NCI-H345 (cell line): ENCODE data around the gene SPRR1A.

Source experiments
- DNase-seq: peaks from one replicate; lab custom pipeline; 2025; lab: John Stamatoyannopoulos, UW

The SPRR1A gene

GRCh38 chr1:152983743-152984142, at the start of gene SPRR1A:
Gene SPRR1A (plus strand): TSS chr1:152984081. CDS start chr1:152985231, 1,150 bp downstream.
- no peak for DNase-seq

- no peak for DNase-seq
Observed at GRCh38 chr1:152940614-152941013, 43.3 kb upstream of the SPRR1A start.

GRCh38 chr1:152941037-152941711, 42.7 kb upstream of the SPRR1A start:
- no peak for DNase-seq

GRCh38 chr1:152942161-152942560, 41.7 kb upstream of the SPRR1A start:
- no peak for DNase-seq

- no peak for DNase-seq
Observed at GRCh38 chr1:152946248-152946647, 37.6 kb upstream of the SPRR1A start.

- no peak for DNase-seq
Observed at GRCh38 chr1:152946651-152947256, 37.1 kb upstream of the SPRR1A start, which contains the start of gene SPRR5. Gene SPRR5 (plus strand): TSS chr1:152947206. CDS start chr1:152948555, 1,349 bp downstream.

- no peak for DNase-seq
Observed at GRCh38 chr1:152951711-152952110, 32.2 kb upstream of the SPRR1A start.

- no peak for DNase-seq
Observed at GRCh38 chr1:152953761-152954160, 30.1 kb upstream of the SPRR1A start.

GRCh38 chr1:152954436-152954835, 29.4 kb upstream of the SPRR1A start:
- no peak for DNase-seq

GRCh38 chr1:152957561-152957960, 26.3 kb upstream of the SPRR1A start:
- DNase-seq, result no peak

GRCh38 chr1:152959273-152959672, 24.6 kb upstream of the SPRR1A start:
- DNase-seq, result no peak

- no peak for DNase-seq
Observed at GRCh38 chr1:152959801-152960451, 24.0 kb upstream of the SPRR1A start.

- DNase-seq, result no peak
Observed at GRCh38 chr1:152960452-152961044, 23.3 kb upstream of the SPRR1A start.

GRCh38 chr1:152961226-152961891, 22.5 kb upstream of the SPRR1A start:
- no peak for DNase-seq

- no peak for DNase-seq
Observed at GRCh38 chr1:152962876-152963415, 20.9 kb upstream of the SPRR1A start.

- DNase-seq, result no peak
Observed at GRCh38 chr1:152964536-152964935, 19.3 kb upstream of the SPRR1A start.

- no peak for DNase-seq
Observed at GRCh38 chr1:152965853-152966252, 18.0 kb upstream of the SPRR1A start.

- no peak for DNase-seq
Observed at GRCh38 chr1:152967201-152967600, 16.7 kb upstream of the SPRR1A start.

GRCh38 chr1:152968248-152968647, 15.6 kb upstream of the SPRR1A start:
- no peak for DNase-seq

GRCh38 chr1:152969036-152969435, 14.8 kb upstream of the SPRR1A start:
- DNase-seq, result no peak

GRCh38 chr1:152970495-152970894, 13.4 kb upstream of the SPRR1A start, which contains the start of gene SPRR4:
Gene SPRR4 (plus strand): TSS chr1:152970648. CDS start chr1:152971891, 1,243 bp downstream.
- no peak for DNase-seq
